ENCODE measurements around the gene TRAF1. TPM values are rescaled to one million over a fixed set of nuclear protein-coding genes. Genes with fewer than 3 reads are reported as not detected.

The TRAF1 gene
- total and polyA plus RNA-seq, 2 donors (not counting 1 experiment from before 2014, with no cell fraction given): 12.2 to 19.5 TPM

DNA sequence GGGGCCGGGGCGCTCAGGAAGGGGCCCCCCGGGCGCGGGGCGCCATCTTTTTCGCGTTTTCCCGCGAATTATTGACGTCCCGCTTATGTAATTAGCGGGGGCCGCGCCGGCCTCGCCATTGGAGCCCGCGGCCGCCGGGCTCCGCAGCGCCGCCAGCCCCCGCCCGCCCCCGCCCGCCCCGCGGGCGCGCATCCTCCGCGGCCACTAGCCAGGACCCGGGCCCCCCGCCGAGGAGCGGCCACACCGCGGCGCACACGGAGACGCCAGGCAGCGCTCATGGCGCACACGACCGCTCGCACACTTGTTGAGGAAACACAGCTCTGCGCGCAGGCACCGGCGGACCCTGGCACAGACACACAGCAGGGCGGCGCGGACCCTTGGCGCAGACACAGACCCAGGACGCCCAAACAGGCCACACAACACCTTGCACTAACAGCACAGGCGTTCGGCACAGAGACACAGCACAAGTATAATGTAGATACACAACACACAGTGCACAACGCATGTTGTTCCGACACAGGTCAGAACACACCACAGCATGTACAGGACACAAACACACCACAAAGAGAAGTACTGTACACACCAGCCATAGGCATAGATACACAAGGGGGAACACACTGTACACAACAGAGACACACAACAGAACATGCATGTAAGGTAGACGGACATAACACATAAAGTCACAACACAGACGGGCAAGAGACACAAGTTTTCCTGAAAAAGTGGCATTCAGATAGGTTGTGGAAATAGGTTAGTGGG lies 49.1 kb downstream of the TRAF1 start:
- no peaks in the 10 kb centered on the region for H3K79me2 ChIP-seq (ENCODE audit: control insufficient read depth, insufficient read depth, low read length)
- no peaks in the 10 kb centered on the region for H3K9me3 ChIP-seq (ENCODE audit: control extremely low read depth in 1 of 3, control insufficient read depth in 2 of 3, insufficient read depth in 1 of 3, low read length in 2 of 3)
- ATAC-seq (ENCODE audit: low read depth): peak; percentile 60
- peak overlapping the region; percentile 48 to 84 (median 70) for H3K4me3 ChIP-seq (ENCODE audit: control extremely low read depth in 1 of 5, extremely low read depth in 1 of 5, insufficient read depth in 1 of 5, low read depth in 2 of 5, low read length in 4 of 5)
- H3K4me1 ChIP-seq (ENCODE audit: control insufficient read depth in 2 of 2, insufficient read depth in 2 of 2, low read length in 2 of 2): peaks cover 27 to 33% of the 10 kb centered on the region in 2 donors
- no peaks in the 10 kb centered on the region for H4K20me1 ChIP-seq (ENCODE audit: control insufficient read depth, insufficient read depth, low read length, poor library complexity, severe bottlenecking)
- peak overlapping the region; percentile 21 to 48 for H3K27ac ChIP-seq (ENCODE audit: low read length in 2 of 2)
- under 1% methylated on average over 58 of the region's 63 CpGs for WGBS (ENCODE audit: insufficient coverage)
- Mint-ChIP-seq H3K27ac (peak overlapping the region; percentile 87), H3K4me1 (peaks cover 40% of the 10 kb centered on the region), H3K4me3 (peak overlapping the region; percentile 98), H3K27me3 (peaks cover 15% of the 10 kb centered on the region), H3K9me3 (ENCODE audit: insufficient read depth) (no peaks in the 10 kb centered on the region)
- H3K4me2 ChIP-seq (replicated peaks; ENCODE audit: low read depth, low read length, poor library complexity, severe bottlenecking): peak overlapping the region; percentile 97
- intact Hi-C loops (cut with micrococcal nuclease): loop anchor here (1.0 kb wide), 1 partner anchor 8 kb away; no protein-coding TSS in a partner anchor
- POLR2A ChIA-PET: interaction anchor here (0.6 to 1.0 kb wide), 3 partner anchors 8 to 59 kb away, joined by 3 to 5 read pairs (median 3); no protein-coding TSS in a partner anchor
- H3K27me3 ChIP-seq (replicated peaks in 1 of 4; ENCODE audit: control extremely low read depth in 1 of 4, control insufficient read depth in 3 of 4, insufficient read depth in 4 of 4, low read length in 3 of 4): peaks cover 0 to 3% (median 0%) of the 10 kb centered on the region in 4 experiments
- DNase-seq: peak; percentile 74
- CTCF ChIA-PET: interaction anchor here (0.6 to 8.8 kb wide), 5 partner anchors 8 to 121 kb away, joined by 3 to 81 read pairs (median 4); no protein-coding TSS in a partner anchor
- peaks cover 0 to 3% of the 10 kb centered on the region in 2 experiments for H3K36me3 ChIP-seq (replicated peaks in 1 of 2; ENCODE audit: control extremely low read depth in 1 of 2, control insufficient read depth in 1 of 2, extremely low read depth in 1 of 2, insufficient read depth in 2 of 2, low read length in 1 of 2)
- peak overlapping the region; percentile 65 for H3K9ac ChIP-seq (ENCODE audit: low read length)
- H2AFZ ChIP-seq (ENCODE audit: insufficient read depth, low read depth, low read length, poor library complexity, severe bottlenecking): peak overlapping the region; percentile 78
- no peak for TF ChIP-seq EZH2 (IDR thresholded peaks at IDR 0.05; ENCODE audit: borderline replicate concordance, insufficient read depth, low read depth, low read length, poor library complexity, severe bottlenecking)
- no peak for TF ChIP-seq CTCF (IDR thresholded peaks at IDR 0.05)

Data from B cell (primary cell).